Mesothelial cell of epicardium (in vitro differentiated cells): ENCODE results near the gene MBOAT1. TPM values are rescaled to one million over a fixed set of nuclear protein-coding genes. Genes with fewer than 3 reads are reported as not detected.

ENCODE experiments used
- DNase-seq, 2 experiments: peaks; one replicate each; pipeline ENCODE4 v3.0.0; 2021; ENCODE audit warnings: low spot score in 2 of 2; ENCODE audit not compliant: unreplicated experiment in 2 of 2
- H3K27ac Mint-ChIP-seq: 2 replicates; pipeline ENCODE4 v1.8.0; 2021; ENCODE audit warnings: mixed read lengths
- H3K27me3 Mint-ChIP-seq: 2 replicates; pipeline ENCODE4 v1.8.0; 2021; ENCODE audit warnings: low read depth, mixed read lengths
- H3K36me3 Mint-ChIP-seq: 2 replicates; pipeline ENCODE4 v1.8.0; 2021; ENCODE audit warnings: mixed read lengths
- H3K4me1 Mint-ChIP-seq: 2 replicates; pipeline ENCODE4 v1.8.0; 2021; ENCODE audit warnings: mixed read lengths
- H3K4me3 Mint-ChIP-seq: 2 replicates; pipeline ENCODE4 v1.8.0; 2021; ENCODE audit warnings: mild to moderate bottlenecking, moderate library complexity, mixed read lengths
- H3K9me3 Mint-ChIP-seq: 2 replicates; pipeline ENCODE4 v1.8.0; 2021; ENCODE audit warnings: mixed read lengths
- total RNA-seq: library from RNA; stranded (reverse); gene quantifications from 3 replicates; pipeline ENCODE4 v1.2.1, GENCODE V29; 2021
- TF ChIP-seq, protein P1 (sequence below): fragments of 200-600 bp; sonication (generic); IDR thresholded peaks from one replicate; pipeline ENCODE4 v1.5.0; 2021; ENCODE audit warnings: antibody characterized with exemption; ENCODE audit not compliant: unreplicated experiment

MBOAT1 gene
- total RNA-seq, 1 donor from 2014 or later: 23.5 TPM

DNA sequence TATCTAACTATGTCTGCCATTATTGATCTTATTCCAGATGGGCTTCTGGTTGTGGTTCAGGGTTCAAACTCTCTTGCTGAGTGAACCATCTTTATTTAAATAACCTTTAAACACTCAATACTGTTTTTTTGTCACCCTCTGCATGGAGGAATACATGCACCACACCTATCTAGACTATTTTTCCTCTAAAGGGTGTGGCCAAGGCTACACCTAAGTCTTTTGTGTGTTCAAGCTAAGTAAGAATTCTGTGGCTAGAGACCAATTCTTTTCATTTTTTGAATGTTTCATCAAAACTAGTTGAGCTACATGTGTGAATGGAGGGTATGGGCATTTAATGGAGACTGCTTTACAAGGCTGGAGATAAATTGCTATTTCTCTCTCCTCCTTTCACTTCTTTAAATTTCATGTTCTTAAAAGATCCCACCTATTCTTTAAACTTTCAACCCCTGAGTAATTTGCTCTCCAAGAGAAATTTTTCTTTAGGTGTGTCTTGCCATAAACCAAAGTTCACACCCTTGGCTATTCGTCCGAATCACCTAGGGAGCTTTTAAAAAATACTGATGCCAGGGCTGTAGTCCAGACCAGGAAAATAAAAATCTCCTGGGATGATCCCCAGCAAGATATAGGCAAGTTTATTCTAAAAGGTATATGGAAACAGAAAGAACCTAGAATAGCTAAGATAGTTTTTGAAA lies 24.8 kb upstream of the MBOAT1 start:
- Mint-ChIP-seq H3K9me3 (no peaks in the 10 kb centered on the region), H3K4me3 (no peak overlapping the region), H3K4me1 (peaks cover 5% of the 10 kb centered on the region), H3K36me3 (no peaks in the 10 kb centered on the region), H3K27ac (peak overlapping the region; percentile 64), H3K27me3 (no peaks in the 10 kb centered on the region)
- TF ChIP-seq, protein P1, sequence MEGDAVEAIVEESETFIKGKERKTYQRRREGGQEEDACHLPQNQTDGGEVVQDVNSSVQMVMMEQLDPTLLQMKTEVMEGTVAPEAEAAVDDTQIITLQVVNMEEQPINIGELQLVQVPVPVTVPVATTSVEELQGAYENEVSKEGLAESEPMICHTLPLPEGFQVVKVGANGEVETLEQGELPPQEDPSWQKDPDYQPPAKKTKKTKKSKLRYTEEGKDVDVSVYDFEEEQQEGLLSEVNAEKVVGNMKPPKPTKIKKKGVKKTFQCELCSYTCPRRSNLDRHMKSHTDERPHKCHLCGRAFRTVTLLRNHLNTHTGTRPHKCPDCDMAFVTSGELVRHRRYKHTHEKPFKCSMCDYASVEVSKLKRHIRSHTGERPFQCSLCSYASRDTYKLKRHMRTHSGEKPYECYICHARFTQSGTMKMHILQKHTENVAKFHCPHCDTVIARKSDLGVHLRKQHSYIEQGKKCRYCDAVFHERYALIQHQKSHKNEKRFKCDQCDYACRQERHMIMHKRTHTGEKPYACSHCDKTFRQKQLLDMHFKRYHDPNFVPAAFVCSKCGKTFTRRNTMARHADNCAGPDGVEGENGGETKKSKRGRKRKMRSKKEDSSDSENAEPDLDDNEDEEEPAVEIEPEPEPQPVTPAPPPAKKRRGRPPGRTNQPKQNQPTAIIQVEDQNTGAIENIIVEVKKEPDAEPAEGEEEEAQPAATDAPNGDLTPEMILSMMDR: no peak
- DNase-seq: no peak

- no peak for DNase-seq
- H3K9me3 Mint-ChIP-seq: no peaks in the 10 kb centered on the region
- no peak overlapping the region for H3K4me3 Mint-ChIP-seq
- TF ChIP-seq, protein P1: no peak
- peaks cover 5% of the 10 kb centered on the region for H3K4me1 Mint-ChIP-seq
- no peak overlapping the region for H3K27ac Mint-ChIP-seq
- H3K36me3 Mint-ChIP-seq: no peaks in the 10 kb centered on the region
- no peaks in the 10 kb centered on the region for H3K27me3 Mint-ChIP-seq
Observed at GRCh38 chr6:20236344-20236743, 24.1 kb upstream of the MBOAT1 start.

- Mint-ChIP-seq H3K36me3 (no peaks in the 10 kb centered on the region), H3K27me3 (no peaks in the 10 kb centered on the region), H3K27ac (no peak overlapping the region), H3K4me3 (no peak overlapping the region), H3K4me1 (peaks cover 5% of the 10 kb centered on the region), H3K9me3 (no peaks in the 10 kb centered on the region)
- no peak for DNase-seq
- TF ChIP-seq, protein P1: no peak
Observed at GRCh38 chr6:20235041-20235440, 22.8 kb upstream of the MBOAT1 start.

DNA sequence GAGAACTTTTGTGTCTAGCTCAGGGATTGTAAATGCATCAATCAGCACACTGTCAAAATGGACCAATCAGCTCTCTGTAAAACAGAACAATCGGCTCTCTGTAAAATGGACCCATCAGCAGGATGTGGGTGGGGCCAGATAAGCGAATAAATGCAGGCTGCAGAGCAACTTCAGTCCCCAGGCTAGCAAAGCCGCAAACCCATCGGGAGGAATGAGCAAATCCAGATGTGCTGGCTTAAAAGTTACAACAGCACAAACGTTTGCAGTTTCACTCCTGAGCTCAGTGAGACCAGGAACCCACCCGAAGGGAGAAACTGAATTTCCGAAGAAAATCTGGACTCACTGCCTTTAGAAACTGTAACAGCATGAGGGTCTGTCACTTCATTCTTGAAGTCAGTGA lies 21.9 kb upstream of the MBOAT1 start:
- H3K9me3 Mint-ChIP-seq: no peaks in the 10 kb centered on the region

GRCh38 chr6:20233007-20233730 lies 20.9 kb upstream of the MBOAT1 start:
- Mint-ChIP-seq H3K36me3 (no peaks in the 10 kb centered on the region), H3K27ac (no peak overlapping the region), H3K4me3 (no peak overlapping the region), H3K9me3 (no peaks in the 10 kb centered on the region), H3K4me1 (peaks cover 5% of the 10 kb centered on the region), H3K27me3 (no peaks in the 10 kb centered on the region)
- TF ChIP-seq, protein P1: no peak
- DNase-seq: no peak

More for the DNA sequence above, 21.9 kb upstream of the MBOAT1 start:
- TF ChIP-seq, protein P1: no peak
- H3K36me3 Mint-ChIP-seq: no peaks in the 10 kb centered on the region
- peaks cover 5% of the 10 kb centered on the region for H3K4me1 Mint-ChIP-seq
- no peak overlapping the region for H3K27ac Mint-ChIP-seq
- DNase-seq: no peak
- H3K4me3 Mint-ChIP-seq: no peak overlapping the region
- H3K27me3 Mint-ChIP-seq: no peaks in the 10 kb centered on the region
